HG03039 (cell line): ENCODE data around the gene PWP1.

ENCODE experiments used
- ATAC-seq: cut with Tn5 transposase; IDR thresholded peaks from one replicate; pipeline ENCODE4 v1.9.1; 2021; ENCODE audit warnings: mild to moderate bottlenecking, moderate library complexity; ENCODE audit not compliant: unreplicated experiment

The PWP1 gene

DNA sequence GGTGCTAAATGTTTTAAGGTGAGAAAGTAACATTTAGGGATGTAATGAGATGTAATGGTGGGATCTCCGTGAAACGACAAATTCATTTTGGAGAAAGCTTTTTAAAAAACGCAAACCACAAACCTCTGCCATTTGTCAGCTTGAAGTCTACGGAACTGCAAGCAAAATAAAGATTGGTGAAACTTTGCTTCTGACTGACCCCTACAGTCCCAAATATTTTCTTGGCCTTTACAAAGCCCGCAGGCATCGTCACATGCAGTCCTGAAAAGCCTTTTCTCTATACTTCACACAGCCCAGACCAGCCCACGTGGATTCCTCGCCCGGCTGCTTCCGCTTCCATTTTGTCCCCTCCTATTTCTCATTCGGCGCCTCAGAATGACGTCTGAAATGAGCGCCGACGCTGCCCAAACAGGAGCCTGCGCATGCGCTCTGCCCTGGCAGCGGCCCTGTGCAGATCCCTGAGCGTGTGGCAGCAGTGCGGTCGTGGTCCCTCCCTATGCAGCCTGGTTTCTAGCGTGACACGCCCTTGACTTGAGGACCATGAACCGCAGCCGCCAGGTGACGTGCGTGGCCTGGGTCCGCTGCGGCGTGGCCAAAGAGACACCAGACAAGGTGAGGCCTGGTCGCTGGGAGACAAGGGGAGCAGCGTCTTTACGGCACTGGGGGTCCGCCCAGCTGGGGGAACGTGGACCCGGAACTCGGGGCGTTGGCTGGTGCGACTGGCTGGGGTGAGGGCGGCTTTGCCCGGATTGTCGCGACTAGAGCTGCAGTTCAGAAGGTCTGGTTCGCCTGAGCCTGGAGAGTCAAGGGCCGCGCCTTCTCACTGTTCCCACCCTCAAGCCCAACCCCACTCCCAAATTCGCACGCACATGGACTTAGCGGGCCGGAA, at the start of gene PWP1:
PWP1 (plus strand) TSS at position 440 of the 889 bp plus-strand sequence; CDS start at position 541, 101 bp downstream.
- ATAC-seq, result peak; percentile 82

- ATAC-seq, result no peak
Observed at GRCh38 chr12:107641154-107641553, 44.4 kb upstream of the PWP1 start.

GRCh38 chr12:107642240-107642639, 43.4 kb upstream of the PWP1 start:
- ATAC-seq, result no peak

DNA sequence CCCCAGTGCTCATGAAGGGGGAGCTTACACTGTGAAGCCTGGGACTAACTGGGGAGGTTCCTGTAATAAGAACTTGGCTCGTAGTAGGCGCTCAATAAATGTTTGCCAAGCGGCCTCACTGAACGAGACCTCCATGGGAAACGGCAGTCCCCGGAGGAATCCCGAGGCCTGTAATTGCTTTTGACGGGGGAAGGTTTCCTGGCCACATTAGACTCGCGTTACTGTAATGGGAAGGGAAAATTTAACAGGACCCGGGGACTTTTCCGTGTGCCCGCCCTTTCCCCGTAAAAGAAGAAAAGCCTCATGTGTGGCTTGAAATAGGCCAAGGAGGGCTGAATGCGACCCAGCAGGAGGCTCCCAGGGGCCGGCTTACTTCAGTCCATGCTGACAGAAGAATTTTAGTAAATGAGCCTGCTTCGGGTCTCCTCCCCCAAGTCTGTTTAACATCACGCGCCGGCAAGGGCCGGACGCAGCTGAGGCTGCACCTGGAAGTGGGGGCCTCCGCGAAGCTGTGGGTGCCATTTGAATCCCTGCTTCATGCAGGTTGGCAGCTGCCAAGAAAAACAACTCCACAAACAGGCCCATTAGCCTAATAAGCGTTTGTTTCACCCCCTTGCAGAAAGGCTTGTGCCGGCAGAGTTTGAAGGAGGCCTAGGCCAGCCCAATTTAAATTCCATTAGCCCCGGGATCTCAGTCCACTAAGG, 39.8 kb upstream of the PWP1 start:
- no peak for ATAC-seq

GRCh38 chr12:107646436-107646835, 39.2 kb upstream of the PWP1 start:
- ATAC-seq, result no peak

DNA sequence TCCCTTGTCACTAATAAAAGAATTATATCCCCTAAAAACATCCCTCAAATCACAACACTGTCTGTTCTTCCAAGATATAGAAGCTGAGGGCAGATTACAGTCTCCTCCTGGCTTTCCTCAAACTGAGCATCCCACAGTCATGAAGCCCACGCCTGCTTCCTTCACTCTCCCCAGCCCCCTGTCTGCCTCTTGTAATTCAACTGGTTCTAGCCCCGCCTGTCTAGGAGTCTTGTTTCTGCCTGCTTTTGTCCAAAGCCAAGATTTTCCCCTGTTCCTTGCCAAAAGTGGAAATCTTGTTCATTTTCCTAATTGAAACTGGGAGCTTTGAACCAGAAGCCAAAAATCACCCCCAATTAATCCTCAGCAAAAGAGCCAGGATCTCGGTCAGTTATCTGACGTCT, 35.9 kb upstream of the PWP1 start:
- no peak for ATAC-seq

- ATAC-seq, result no peak
Observed at GRCh38 chr12:107650977-107651376, 34.6 kb upstream of the PWP1 start.

GRCh38 chr12:107651571-107652449, 33.8 kb upstream of the PWP1 start:
- no peak for ATAC-seq

DNA sequence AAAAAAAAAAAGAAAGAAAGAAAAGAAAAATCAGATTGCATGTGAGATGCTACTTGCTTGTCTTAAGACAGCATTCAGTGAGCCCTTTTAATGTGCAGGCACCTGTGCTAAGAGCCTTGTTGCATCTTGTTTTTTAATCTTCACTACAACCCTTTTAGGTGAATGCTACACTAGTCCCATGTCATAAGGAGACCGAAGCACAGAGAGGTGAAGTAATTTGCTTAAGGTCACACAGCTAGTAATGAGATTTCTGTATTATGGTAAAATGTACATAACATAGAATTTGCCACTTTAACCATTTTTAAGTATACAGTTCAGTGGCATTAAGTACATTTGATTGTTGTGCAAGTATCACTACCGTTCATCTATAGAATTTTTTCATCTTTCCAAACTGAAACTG, 32.1 kb upstream of the PWP1 start:
- ATAC-seq, result no peak

DNA sequence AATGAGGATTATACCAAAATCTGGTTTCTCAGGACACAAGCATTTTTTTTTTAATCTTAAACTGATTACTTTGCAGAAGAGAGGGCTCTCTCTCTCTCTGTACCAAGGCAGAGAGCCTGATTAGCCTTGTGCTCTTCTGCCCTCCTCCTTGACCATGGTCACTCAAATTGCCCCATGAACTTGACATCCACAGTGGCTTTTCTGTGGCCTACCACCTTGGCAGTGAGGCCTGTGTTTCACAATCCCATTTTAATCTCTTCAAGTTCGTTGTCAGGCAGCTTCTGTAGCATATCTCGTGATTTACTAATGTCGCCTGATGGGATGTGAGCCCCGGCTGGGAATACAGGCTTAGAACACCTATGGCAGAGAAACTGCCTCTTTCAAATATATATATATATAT, 30.7 kb upstream of the PWP1 start:
- ATAC-seq, result no peak

GRCh38 chr12:107655281-107656065, 30.1 kb upstream of the PWP1 start:
- ATAC-seq, result no peak

GRCh38 chr12:107656302-107656701, 29.3 kb upstream of the PWP1 start:
- no peak for ATAC-seq

- no peak for ATAC-seq
Observed at GRCh38 chr12:107657133-107657532, 28.5 kb upstream of the PWP1 start.

- ATAC-seq, result no peak
Observed at GRCh38 chr12:107657621-107658020, 28.0 kb upstream of the PWP1 start.

DNA sequence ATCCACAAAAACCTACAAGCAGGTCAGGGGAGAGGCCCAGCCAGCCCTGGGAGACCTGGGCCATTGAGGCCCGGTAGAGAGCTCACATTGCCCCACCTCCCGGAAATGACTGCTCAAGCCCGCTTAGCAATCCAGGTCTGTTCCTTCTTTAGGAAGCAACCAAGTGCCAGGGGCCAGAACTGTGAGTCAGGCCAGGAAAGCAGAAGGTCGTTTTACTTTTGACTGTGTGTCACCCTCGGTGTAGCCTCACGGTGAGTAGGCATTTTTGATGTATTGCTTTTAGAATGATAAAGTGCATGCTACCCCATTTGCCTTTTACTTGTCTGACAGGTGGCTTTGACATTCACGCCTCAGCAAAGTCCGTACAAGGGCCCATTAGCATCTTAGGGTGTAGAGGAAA, 25.4 kb upstream of the PWP1 start:
- no peak for ATAC-seq

DNA sequence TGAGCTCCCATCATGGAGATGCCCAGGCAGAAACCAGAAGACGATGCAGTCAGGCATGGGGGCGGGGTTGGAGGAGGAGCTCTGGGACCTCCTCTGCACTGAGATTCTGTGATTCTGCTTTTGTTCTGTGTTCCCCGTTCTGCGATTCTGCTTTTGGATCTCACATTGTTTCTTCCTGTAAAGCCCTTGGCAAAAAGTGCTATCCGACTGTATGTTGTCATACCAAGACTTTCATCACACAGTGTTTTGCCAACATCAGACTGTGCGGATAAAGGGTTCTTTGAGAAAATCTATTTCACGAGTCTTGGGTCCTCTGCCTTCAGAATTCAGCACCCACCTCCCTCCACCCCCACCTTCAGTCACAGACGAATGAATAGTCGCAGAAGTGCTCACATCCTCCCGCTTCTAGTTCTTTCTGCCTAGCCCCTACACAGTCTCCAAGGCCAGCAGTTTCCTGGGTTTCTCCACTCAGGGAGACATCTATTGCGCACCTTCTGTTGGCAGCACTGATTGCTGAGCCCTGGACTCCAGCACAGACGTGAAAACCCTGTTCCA, 24.7 kb upstream of the PWP1 start:
- no peak for ATAC-seq

GRCh38 chr12:107661830-107662229, 23.8 kb upstream of the PWP1 start:
- no peak for ATAC-seq

DNA sequence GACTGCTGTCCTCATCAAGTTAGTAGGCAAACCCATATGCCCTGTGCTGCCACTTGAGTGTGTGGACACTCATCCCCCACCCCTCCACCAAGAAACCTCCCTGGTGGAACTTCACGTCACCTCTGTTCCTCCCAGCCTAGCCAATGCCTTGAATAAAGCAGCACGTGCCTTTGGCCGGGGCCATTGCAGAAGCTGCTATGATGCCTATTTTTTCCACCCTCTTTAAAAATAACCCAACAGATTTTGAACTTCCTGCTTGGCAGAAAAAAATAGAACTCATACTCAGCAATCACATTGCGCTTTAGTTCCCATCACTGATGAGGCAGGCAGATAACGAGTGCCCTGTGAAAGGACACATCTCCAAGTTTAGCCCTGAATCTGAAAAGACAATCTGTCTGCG, 23.1 kb upstream of the PWP1 start:
- ATAC-seq, result no peak

- no peak for ATAC-seq
Observed at GRCh38 chr12:107663277-107663676, 22.3 kb upstream of the PWP1 start.

- ATAC-seq, result no peak
Observed at GRCh38 chr12:107666009-107666408, 19.6 kb upstream of the PWP1 start.
